HG03378 (cell line): ENCODE measurements around the gene RIBC2.
"Not testable (repeated sequence)": the region's sequence is repeated elsewhere in the genome, so short reads cannot be mapped to it uniquely, and the experiment has no call there.

Source experiments
- ATAC-seq: cut with Tn5 transposase; IDR thresholded peaks from one replicate; pipeline ENCODE4 v1.9.1; 2021; ENCODE audit warnings: mild to moderate bottlenecking, moderate library complexity; ENCODE audit not compliant: unreplicated experiment

Gene RIBC2

GRCh38 chr22:45413368-45414211 is at the start of gene RIBC2, which contains the start of gene SMC1B:
TSS of gene RIBC2 (plus strand) at chr22:45413693. CDS start at chr22:45413887, 194 bp downstream.
TSS of gene SMC1B (minus strand) at chr22:45413599. CDS start at chr22:45413567, 32 bp downstream.
- ATAC-seq = no peak

- ATAC-seq = no peak
These were observed 46.8 kb upstream of the RIBC2 start for GRCh38 chr22:45366713-45367112.

- ATAC-seq = not testable (repeated sequence)
These were observed 39.9 kb upstream of the RIBC2 start for GRCh38 chr22:45373592-45373991.

- ATAC-seq = no peak
These were observed 37.5 kb upstream of the RIBC2 start for GRCh38 chr22:45376009-45376408.

GRCh38 chr22:45376703-45377102 is 36.8 kb upstream of the RIBC2 start:
- no peak for ATAC-seq

GRCh38 chr22:45381348-45381747 is 32.1 kb upstream of the RIBC2 start:
- no peak for ATAC-seq

GRCh38 chr22:45389546-45389945 is 23.9 kb upstream of the RIBC2 start:
- no peak for ATAC-seq

GRCh38 chr22:45397806-45398205 is 15.7 kb upstream of the RIBC2 start:
- ATAC-seq = no peak

- ATAC-seq = no peak
These were observed 15.3 kb upstream of the RIBC2 start for GRCh38 chr22:45398214-45398613.

- no peak for ATAC-seq
These were observed 13.6 kb upstream of the RIBC2 start for GRCh38 chr22:45399712-45400445.

GRCh38 chr22:45402466-45402985 is 11.0 kb upstream of the RIBC2 start:
- ATAC-seq = no peak

- ATAC-seq = no peak
These were observed 5.7 kb upstream of the RIBC2 start for GRCh38 chr22:45407793-45408192.

GRCh38 chr22:45413013-45413367 is 503 bp upstream of the RIBC2 start:
- ATAC-seq = no peak

- no peak for ATAC-seq
These were observed 4.7 kb downstream of the RIBC2 start for GRCh38 chr22:45418056-45418769.

- ATAC-seq = no peak
These were observed 5.3 kb downstream of the RIBC2 start for GRCh38 chr22:45418770-45419138.

GRCh38 chr22:45420011-45420410 is 6.5 kb downstream of the RIBC2 start:
- no peak for ATAC-seq

- no peak for ATAC-seq
These were observed 7.0 kb downstream of the RIBC2 start for GRCh38 chr22:45420539-45420938.

- ATAC-seq = no peak
These were observed 8.0 kb downstream of the RIBC2 start for GRCh38 chr22:45421349-45422055.

GRCh38 chr22:45422237-45422983 is 8.9 kb downstream of the RIBC2 start:
- no peak for ATAC-seq

GRCh38 chr22:45423524-45423923 is 10.0 kb downstream of the RIBC2 start:
- no peak for ATAC-seq
